GM12878 (cell line): ENCODE measurements around the gene DHCR24. TPM values are rescaled to one million over a fixed set of nuclear protein-coding genes. Genes with fewer than 3 reads are reported as not detected.
A peak's percentile ranks its signal among the peaks of the same experiment; 100 is the strongest.

Source experiments
- ATAC-seq: fragments of 200-7000 bp; cut with Tn5 transposase; 3 replicates; pipeline ENCODE4 v1.9.1; 2020; ENCODE audit warnings: mild to moderate bottlenecking, moderate library complexity
- BruUV-seq: library from RNA; stranded (reverse); fragments of 400-500 nt; replicated peaks from 2 replicates; lab custom pipeline; 2021; lab: Mats Ljungman, UMichigan
- CTCF ChIA-PET: fragments of 300-600 bp; sonication (Branson Sonifier 250); formaldehyde crosslinking; extraction: SDS; loops from one replicate; lab custom pipeline; 2021; ENCODE audit warnings: inconsistent platforms; lab: Yijun Ruan, JAX
- POLR2A ChIA-PET: fragments of 350-600 bp; formaldehyde crosslinking; extraction: SDS; loops from one replicate; lab custom pipeline; 2021; ENCODE audit warnings: inconsistent platforms; lab: Charles Lee
- RAD21 ChIA-PET: fragments of 300-600 bp; sonication (Branson Sonifier 250); formaldehyde crosslinking; loops from one replicate; lab custom pipeline; 2023; ENCODE audit warnings: antibody characterized with exemption; ENCODE audit not compliant: unreplicated experiment; lab: Charles Lee
- SMC1A ChIA-PET: fragments of 300-600 bp; sonication (Branson Sonifier 250); formaldehyde crosslinking; loops from one replicate; lab custom pipeline; 2023; ENCODE audit not compliant: unreplicated experiment, uncharacterized antibody; lab: Charles Lee
- DNase-seq: peaks from one replicate; pipeline ENCODE4 v3.0.0-alpha.2; 2011; ENCODE audit warnings: low read depth, low spot score
- FAIRE-seq: peaks from 3 replicates; lab custom pipeline; 2011; peaks lifted over from hg19 to GRCh38; lab: Jason Lieb, UNC
- H2AFZ ChIP-seq: 2 replicates; pipeline ENCODE4 v1.6.0; 2011; ENCODE audit warnings: low read depth, low read length, control low read depth; ENCODE audit not compliant: control insufficient read depth
- H3K27ac ChIP-seq: 2 replicates; pipeline ENCODE4 v1.5.1; 2011; ENCODE audit warnings: control low read depth; ENCODE audit not compliant: control insufficient read depth, insufficient read depth
- H3K27me3 ChIP-seq, 2 experiments: replicated peaks in 1 of 2; 2 replicates each; pipeline versions ENCODE4 v1.6.0 to v1.6.1; 2011; ENCODE audit warnings: low read length in 1 of 2; ENCODE audit not compliant: control insufficient read depth in 2 of 2, insufficient read depth in 2 of 2
- H3K36me3 ChIP-seq, 2 experiments: 2 replicates each; pipeline ENCODE4 v1.5.1; 2011; ENCODE audit warnings: low read length in 1 of 2; ENCODE audit not compliant: control insufficient read depth in 2 of 2, insufficient read depth in 2 of 2
- H3K4me1 ChIP-seq: 2 replicates; pipeline ENCODE4 v1.6.1; 2011; ENCODE audit warnings: mild to moderate bottlenecking, low read length, moderate library complexity, mixed read lengths; ENCODE audit not compliant: control insufficient read depth, insufficient read depth
- H3K4me2 ChIP-seq: 2 replicates; pipeline ENCODE4 v1.6.0; 2011; ENCODE audit warnings: control low read depth; ENCODE audit not compliant: control insufficient read depth, insufficient read depth
- H3K4me3 ChIP-seq: fragments of 200-600 bp; sonication (generic); 2 replicates; pipeline ENCODE4 v1.5.1; 2016
- H3K79me2 ChIP-seq: 2 replicates; pipeline ENCODE4 v1.6.0; 2011; ENCODE audit warnings: low read length; ENCODE audit not compliant: control insufficient read depth, insufficient read depth
- H3K9ac ChIP-seq: 2 replicates; pipeline ENCODE4 v1.8.0; 2011; ENCODE audit warnings: low read length, control low read depth, mixed read lengths; ENCODE audit not compliant: control insufficient read depth, insufficient read depth
- H3K9me3 ChIP-seq: replicated peaks from 3 replicates; pipeline ENCODE4 v1.5.1; 2011; ENCODE audit warnings: mild to moderate bottlenecking, low read length; ENCODE audit not compliant: control insufficient read depth, insufficient read depth
- H4K20me1 ChIP-seq: 2 replicates; pipeline ENCODE4 v1.6.0; 2011; ENCODE audit not compliant: control insufficient read depth, insufficient read depth
- MLLT1 ChIP-seq: fragments of 450-650 bp; IDR thresholded peaks from 2 replicates; pipeline ENCODE4 v1.6.1; 2016; ENCODE audit warnings: mild to moderate bottlenecking
- POLR2A ChIP-seq: IDR thresholded peaks from 2 replicates; pipeline ENCODE4 v1.6.1; 2011; ENCODE audit warnings: low read depth, mild to moderate bottlenecking, low read length
- RAD21 ChIP-seq: IDR thresholded peaks from 2 replicates; pipeline ENCODE4 v1.6.1; 2011; ENCODE audit warnings: mild to moderate bottlenecking, low read depth, low read length, moderate library complexity; ENCODE audit not compliant: insufficient read depth
- WGBS: methylation state at CpG from one replicate; pipeline ENCODE4 v1.1.6; 2016; ENCODE audit warnings: low lambda C conversion rate; ENCODE audit not compliant: insufficient replicate concordance, insufficient coverage; ENCODE audit errors: missing lambda C conversion rate; 5-methylcytosine and 5-hydroxymethylcytosine counted together
- in situ Hi-C: fragments of 300-500 bp; cut with MboI; formaldehyde crosslinking; loops from 9 replicates; pipeline ENCODE4 v1.14.3; 2018; ENCODE audit warnings: mixed read lengths
- intact Hi-C: fragments of 100-400 bp; cut with micrococcal nuclease; formaldehyde crosslinking; loops from one replicate; pipeline ENCODE4 v1.14.2; 2022; ENCODE audit not compliant: unreplicated experiment
- polyA plus RNA-seq, 11 experiments: library from polyadenylated mRNA; depleted of rRNA in 4 of 11; unstranded in 6 of 11; stranded (reverse) in 5 of 11; fragments of >200 nt; fragmentation: Nextera tagmentation in 4 of 11; fragmentation: Illumina TruSeq in 1 of 11; extraction: Ambion mirVana in 4 of 11; extraction: Trizol in 1 of 11; gene quantifications; 1 replicate in 1 of 11; 2 replicates in 10 of 11; pipeline versions ENCODE4 v1.2.1 to v1.2.3, GENCODE V29; 2011 to 2016; ENCODE audit warnings: inconsistent platforms in 2 of 11, missing spikeins in 2 of 11, low read depth in 1 of 11
- total RNA-seq, 4 experiments: library from RNA; depleted of rRNA in 3 of 4; stranded (reverse); fragments of >200 nt in 3 of 4; fragmentation: Illumina TruSeq in 1 of 4; extraction: Trizol in 1 of 4; gene quantifications; 2 replicates each; pipeline versions ENCODE4 v1.2.1 to v1.2.3, GENCODE V29; 2013 to 2021
- TF ChIP-seq, protein P1 (sequence below): IDR thresholded peaks from 2 replicates; pipeline ENCODE4 v1.6.1; 2011; ENCODE audit warnings: borderline replicate concordance, low read depth, mild to moderate bottlenecking, moderate library complexity, mixed read lengths, low read length; ENCODE audit not compliant: insufficient read depth; ENCODE audit errors: extremely low read length

DHCR24 gene
- total and polyA plus RNA-seq, 10 of the 15 experiments (the other 5 are each of a cell fraction or from before 2014, with no cell fraction given) = 23.3 to 169 (median 120) TPM

GRCh38 chr1:54848134-54848948 lies 38.7 kb downstream of the DHCR24 start:
- H4K20me1 ChIP-seq = no peaks in the 10 kb centered on the region
- no peaks in the 10 kb centered on the region for H3K27me3 ChIP-seq
- TF ChIP-seq, protein P1, sequence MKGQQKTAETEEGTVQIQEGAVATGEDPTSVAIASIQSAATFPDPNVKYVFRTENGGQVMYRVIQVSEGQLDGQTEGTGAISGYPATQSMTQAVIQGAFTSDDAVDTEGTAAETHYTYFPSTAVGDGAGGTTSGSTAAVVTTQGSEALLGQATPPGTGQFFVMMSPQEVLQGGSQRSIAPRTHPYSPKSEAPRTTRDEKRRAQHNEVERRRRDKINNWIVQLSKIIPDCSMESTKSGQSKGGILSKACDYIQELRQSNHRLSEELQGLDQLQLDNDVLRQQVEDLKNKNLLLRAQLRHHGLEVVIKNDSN = no peak
- TF ChIP-seq RAD21 = 0 out of 2 replicates have a peak, but pooled peaks have one; percentile 12
- no peak overlapping the region for H3K4me3 ChIP-seq
- POLR2A ChIA-PET = no interaction called here
- peaks cover 28 to 37% of the 10 kb centered on the region in 2 experiments for H3K36me3 ChIP-seq
- no peak for FAIRE-seq
- no TSS peak for BruUV-seq
- H3K4me1 ChIP-seq = no peaks in the 10 kb centered on the region
- H3K27ac ChIP-seq = no peak overlapping the region
- no peak overlapping the region for H3K9ac ChIP-seq
- no peak overlapping the region for H2AFZ ChIP-seq
- no peaks in the 10 kb centered on the region for H3K79me2 ChIP-seq
- in situ Hi-C loops (no loop called here), intact Hi-C loops (no loop called here)
- SMC1A ChIA-PET = no interaction called here
- DNase-seq = no peak
- no peaks in the 10 kb centered on the region for H3K9me3 ChIP-seq
- ATAC-seq = peak; percentile 28; the same call in 1 of the 3 replicates
- RAD21 ChIA-PET = no interaction called here
- no peak overlapping the region for H3K4me2 ChIP-seq
- CTCF ChIA-PET = no interaction called here
- over 99% methylated on average over 7 of the region's 7 CpGs for whole genome bisulfite sequencing

DNA sequence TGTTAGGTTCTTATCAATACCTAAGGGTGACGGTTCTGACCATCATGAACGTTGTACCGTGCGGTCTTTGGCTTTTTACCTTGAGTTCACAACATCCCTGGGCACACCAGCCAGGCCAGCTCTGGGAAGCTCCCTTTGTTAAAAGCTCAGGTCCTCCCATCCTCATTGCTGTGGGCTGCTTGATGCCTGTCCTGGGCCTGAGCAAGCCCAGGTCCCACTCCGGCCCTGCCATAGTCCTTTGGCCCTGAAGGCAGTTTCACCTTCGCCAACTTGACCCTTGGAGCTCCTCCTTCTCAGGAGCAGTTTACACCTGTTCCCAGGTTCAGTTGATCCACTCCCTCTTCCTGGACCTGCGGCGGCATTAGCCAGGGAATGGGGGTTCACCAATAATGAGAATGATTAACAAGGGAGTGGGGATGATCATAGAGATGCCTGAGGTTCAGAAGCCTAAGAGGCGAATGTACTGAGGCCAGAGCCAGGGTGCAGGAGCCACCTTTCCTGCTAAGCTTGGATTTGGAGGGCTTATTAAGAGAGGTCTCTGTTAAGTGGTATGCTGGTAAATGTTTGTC lies 40.2 kb downstream of the DHCR24 start:
- Histone ChIP-seq H4K20me1 (no peaks in the 10 kb centered on the region), H3K4me3 (no peak overlapping the region), H3K79me2 (no peaks in the 10 kb centered on the region), H3K36me3 (peaks cover 15 to 27% of the 10 kb centered on the region in 2 experiments), H3K4me1 (no peaks in the 10 kb centered on the region), H3K9ac (no peak overlapping the region), H3K27ac (no peak overlapping the region), H2AFZ (no peak overlapping the region), H3K9me3 (no peaks in the 10 kb centered on the region), H3K27me3 (no peaks in the 10 kb centered on the region), H3K4me2 (no peak overlapping the region)
- no peak for DNase-seq
- SMC1A ChIA-PET = no interaction called here
- no TSS peak for BruUV-seq
- no peak for ATAC-seq
- TF ChIP-seq MLLT1 = no peak
- 0 out of 2 replicates have a peak, but pooled peaks have one; percentile 5 for TF ChIP-seq POLR2A
- CTCF ChIA-PET = interaction anchor here (0.7 kb wide), 1 partner anchor 152 kb away, joined by 3 read pairs; the partner anchor contains the start of gene BSND
- in situ Hi-C loops (no loop called here), intact Hi-C loops (no loop called here)
- no peak for FAIRE-seq
- POLR2A ChIA-PET = no interaction called here
- 97% methylated on average over 9 of the region's 9 CpGs for WGBS
- RAD21 ChIA-PET = no interaction called here
